ENCODE data around the gene C3orf20. TPM values are rescaled to one million over a fixed set of nuclear protein-coding genes. Genes with fewer than 3 reads are reported as not detected.

The C3orf20 gene
- total RNA-seq, 1 experiment from 2014 or later: not detected

DNA sequence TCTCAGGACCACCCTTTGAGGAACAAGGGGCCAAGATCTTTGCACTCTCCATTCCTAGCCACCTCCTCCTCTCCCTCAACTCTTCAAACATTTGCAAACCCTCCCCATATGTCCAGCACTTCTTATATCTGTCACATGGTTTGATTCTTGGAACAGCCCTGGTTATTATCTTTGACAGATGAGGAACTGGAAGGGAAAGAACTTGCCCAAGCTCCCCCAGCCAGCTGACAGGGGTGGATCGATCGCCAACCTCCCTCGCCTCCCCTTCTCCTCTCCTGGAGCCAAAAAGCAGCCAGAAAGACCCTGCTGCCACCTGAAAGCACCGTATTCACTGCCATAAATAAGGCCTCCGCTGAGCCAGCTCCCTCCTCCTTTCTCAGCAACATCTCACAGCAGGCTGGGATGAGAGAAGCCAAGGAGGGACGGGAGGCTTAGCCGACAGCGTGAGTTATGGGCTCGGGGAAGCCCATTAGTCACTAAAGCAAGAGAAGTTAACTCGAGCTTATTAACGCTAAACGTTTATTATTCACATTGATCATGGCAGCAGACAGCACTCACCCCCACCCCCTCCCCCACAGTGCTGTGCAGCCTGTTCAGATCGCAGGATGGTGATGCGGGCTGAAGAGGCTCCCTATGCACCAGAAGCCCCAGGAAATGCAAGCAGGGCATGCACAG is 121.6 kb downstream of the C3orf20 start:
- ATAC-seq: no peak

GRCh38 chr3:14797731-14798130 is 122.8 kb downstream of the C3orf20 start:
- TF ChIP-seq TCF7L2 (IDR thresholded peaks at IDR 0.05; ENCODE audit: low read depth, low read length): no peak
- TF ChIP-seq, protein P1, sequence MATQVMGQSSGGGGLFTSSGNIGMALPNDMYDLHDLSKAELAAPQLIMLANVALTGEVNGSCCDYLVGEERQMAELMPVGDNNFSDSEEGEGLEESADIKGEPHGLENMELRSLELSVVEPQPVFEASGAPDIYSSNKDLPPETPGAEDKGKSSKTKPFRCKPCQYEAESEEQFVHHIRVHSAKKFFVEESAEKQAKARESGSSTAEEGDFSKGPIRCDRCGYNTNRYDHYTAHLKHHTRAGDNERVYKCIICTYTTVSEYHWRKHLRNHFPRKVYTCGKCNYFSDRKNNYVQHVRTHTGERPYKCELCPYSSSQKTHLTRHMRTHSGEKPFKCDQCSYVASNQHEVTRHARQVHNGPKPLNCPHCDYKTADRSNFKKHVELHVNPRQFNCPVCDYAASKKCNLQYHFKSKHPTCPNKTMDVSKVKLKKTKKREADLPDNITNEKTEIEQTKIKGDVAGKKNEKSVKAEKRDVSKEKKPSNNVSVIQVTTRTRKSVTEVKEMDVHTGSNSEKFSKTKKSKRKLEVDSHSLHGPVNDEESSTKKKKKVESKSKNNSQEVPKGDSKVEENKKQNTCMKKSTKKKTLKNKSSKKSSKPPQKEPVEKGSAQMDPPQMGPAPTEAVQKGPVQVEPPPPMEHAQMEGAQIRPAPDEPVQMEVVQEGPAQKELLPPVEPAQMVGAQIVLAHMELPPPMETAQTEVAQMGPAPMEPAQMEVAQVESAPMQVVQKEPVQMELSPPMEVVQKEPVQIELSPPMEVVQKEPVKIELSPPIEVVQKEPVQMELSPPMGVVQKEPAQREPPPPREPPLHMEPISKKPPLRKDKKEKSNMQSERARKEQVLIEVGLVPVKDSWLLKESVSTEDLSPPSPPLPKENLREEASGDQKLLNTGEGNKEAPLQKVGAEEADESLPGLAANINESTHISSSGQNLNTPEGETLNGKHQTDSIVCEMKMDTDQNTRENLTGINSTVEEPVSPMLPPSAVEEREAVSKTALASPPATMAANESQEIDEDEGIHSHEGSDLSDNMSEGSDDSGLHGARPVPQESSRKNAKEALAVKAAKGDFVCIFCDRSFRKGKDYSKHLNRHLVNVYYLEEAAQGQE (IDR thresholded peaks at IDR 0.05; ENCODE audit: insufficient read depth in 1 of 2, low read depth in 2 of 2, low read length in 1 of 2): no peak
- TF ChIP-seq, protein P2, sequence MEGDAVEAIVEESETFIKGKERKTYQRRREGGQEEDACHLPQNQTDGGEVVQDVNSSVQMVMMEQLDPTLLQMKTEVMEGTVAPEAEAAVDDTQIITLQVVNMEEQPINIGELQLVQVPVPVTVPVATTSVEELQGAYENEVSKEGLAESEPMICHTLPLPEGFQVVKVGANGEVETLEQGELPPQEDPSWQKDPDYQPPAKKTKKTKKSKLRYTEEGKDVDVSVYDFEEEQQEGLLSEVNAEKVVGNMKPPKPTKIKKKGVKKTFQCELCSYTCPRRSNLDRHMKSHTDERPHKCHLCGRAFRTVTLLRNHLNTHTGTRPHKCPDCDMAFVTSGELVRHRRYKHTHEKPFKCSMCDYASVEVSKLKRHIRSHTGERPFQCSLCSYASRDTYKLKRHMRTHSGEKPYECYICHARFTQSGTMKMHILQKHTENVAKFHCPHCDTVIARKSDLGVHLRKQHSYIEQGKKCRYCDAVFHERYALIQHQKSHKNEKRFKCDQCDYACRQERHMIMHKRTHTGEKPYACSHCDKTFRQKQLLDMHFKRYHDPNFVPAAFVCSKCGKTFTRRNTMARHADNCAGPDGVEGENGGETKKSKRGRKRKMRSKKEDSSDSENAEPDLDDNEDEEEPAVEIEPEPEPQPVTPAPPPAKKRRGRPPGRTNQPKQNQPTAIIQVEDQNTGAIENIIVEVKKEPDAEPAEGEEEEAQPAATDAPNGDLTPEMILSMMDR (IDR thresholded peaks at IDR 0.05): no peak
- no peak for TF ChIP-seq POLR2AphosphoS5 (IDR thresholded peaks at IDR 0.05; ENCODE audit: low read depth, low read length)
- TF ChIP-seq SIN3A (IDR thresholded peaks at IDR 0.05; ENCODE audit: borderline replicate concordance, insufficient read depth, low read depth, low read length): no peak
- Histone ChIP-seq H3K9me3 (ENCODE audit: control insufficient read depth, insufficient read depth, low read depth, low read length) (no peaks in the 10 kb centered on the region), H3K27ac (ENCODE audit: low read length) (no peak overlapping the region), H3K4me3 (ENCODE audit: low read depth in 2 of 2, low read length in 2 of 2) (no peak overlapping the region), H3K36me3 (ENCODE audit: control insufficient read depth, insufficient read depth, low read length) (no peaks in the 10 kb centered on the region), H3K27me3 (ENCODE audit: control insufficient read depth, insufficient read depth, low read length) (peaks cover 2% of the 10 kb centered on the region; the same call in 1 of the 2 replicates), H3K4me1 (ENCODE audit: control insufficient read depth, insufficient read depth, low read length) (no peaks in the 10 kb centered on the region)
- POLR2A ChIA-PET: no interaction called here
- DNase-seq (ENCODE audit: low read depth, low spot score) (no peak), ATAC-seq (no peak)
- in situ Hi-C loops (cut with HindIII; ENCODE audit: low pct_unique_long_range_greater_than_20kb, low sequenced_read_pairs): no loop called here
- no TSS peak for BruUV-seq (replicated peaks)
- intact Hi-C loops (cut with micrococcal nuclease; ENCODE audit: unreplicated experiment): no loop called here
- CTCF ChIA-PET: no interaction called here

More for the DNA sequence above, 121.6 kb downstream of the C3orf20 start:
- no TSS peak for BruUV-seq (replicated peaks)
- H3K4me3 ChIP-seq (ENCODE audit: low read depth in 2 of 2, low read length in 2 of 2): no peak overlapping the region
- no peak for DNase-seq (ENCODE audit: low read depth, low spot score)
- ChIA-PET CTCF (no interaction called here), POLR2A (no interaction called here)
- H3K36me3 ChIP-seq (ENCODE audit: control insufficient read depth, insufficient read depth, low read length): no peaks in the 10 kb centered on the region
- H3K4me1 ChIP-seq (ENCODE audit: control insufficient read depth, insufficient read depth, low read length): no peaks in the 10 kb centered on the region
- TF ChIP-seq TCF7L2 (IDR thresholded peaks at IDR 0.05; ENCODE audit: low read depth, low read length): no peak
- TF ChIP-seq, protein P1 (IDR thresholded peaks at IDR 0.05; ENCODE audit: insufficient read depth in 1 of 2, low read depth in 2 of 2, low read length in 1 of 2): no peak
- TF ChIP-seq POLR2AphosphoS5 (IDR thresholded peaks at IDR 0.05; ENCODE audit: low read depth, low read length): no peak
- TF ChIP-seq, protein P2 (IDR thresholded peaks at IDR 0.05): no peak
- no peak for TF ChIP-seq SIN3A (IDR thresholded peaks at IDR 0.05; ENCODE audit: borderline replicate concordance, insufficient read depth, low read depth, low read length)
- intact Hi-C loops (cut with micrococcal nuclease; ENCODE audit: unreplicated experiment) (no loop called here), in situ Hi-C loops (cut with HindIII; ENCODE audit: low pct_unique_long_range_greater_than_20kb, low sequenced_read_pairs) (no loop called here)
- H3K9me3 ChIP-seq (ENCODE audit: control insufficient read depth, insufficient read depth, low read depth, low read length): no peaks in the 10 kb centered on the region
- no peak overlapping the region for H3K27ac ChIP-seq (ENCODE audit: low read length)
- peaks cover 2% of the 10 kb centered on the region; the same call in 1 of the 2 replicates for H3K27me3 ChIP-seq (ENCODE audit: control insufficient read depth, insufficient read depth, low read length)
